HL-60 (cell line): Measurements from ENCODE around the gene GJC1.

Experiments
- DNase-seq, 2 experiments: peaks; one replicate each; pipeline ENCODE4 v3.0.0-alpha.2; 2010 to 2020; ENCODE audit warnings: low read depth in 1 of 2, low spot score in 1 of 2
- H3K27ac ChIP-seq: fragments of 250-450 bp; sonication (Bioruptor Pico); replicated peaks from 2 replicates; pipeline ENCODE4 v1.5.1; 2020; ENCODE audit warnings: mild to moderate bottlenecking, moderate library complexity
- H3K27me3 ChIP-seq: fragments of 250-450 bp; sonication (Bioruptor Pico); 2 replicates; pipeline ENCODE4 v1.5.1; 2021; ENCODE audit warnings: mild to moderate bottlenecking, moderate library complexity; ENCODE audit not compliant: insufficient read depth, poor library complexity, severe bottlenecking
- H3K4me3 ChIP-seq: replicated peaks from 2 replicates; pipeline ENCODE4 v1.5.1; 2011; ENCODE audit warnings: mild to moderate bottlenecking, control low read depth, low read length; ENCODE audit not compliant: insufficient read depth
- GABPA ChIP-seq: IDR thresholded peaks from 2 replicates; pipeline ENCODE4 v1.6.1; 2012; ENCODE audit warnings: low read depth
- POLR2AphosphoS5 ChIP-seq: IDR thresholded peaks from 2 replicates; pipeline ENCODE4 v1.6.1; 2012; ENCODE audit warnings: low read depth
- SPI1 ChIP-seq: IDR thresholded peaks from 2 replicates; pipeline ENCODE4 v1.6.1; 2012; ENCODE audit warnings: low read depth, mild to moderate bottlenecking, borderline replicate concordance
- TF ChIP-seq, protein P1 (sequence below): IDR thresholded peaks from one replicate; pipeline ENCODE4 v1.5.1; 2011; ENCODE audit warnings: low read length, control low read depth, inconsistent platforms; ENCODE audit not compliant: insufficient read depth
- TF ChIP-seq, protein P2 (sequence below): IDR thresholded peaks from 2 replicates; pipeline ENCODE4 v1.6.1; 2012; ENCODE audit warnings: low read depth; ENCODE audit not compliant: insufficient replicate concordance

The GJC1 gene

DNA sequence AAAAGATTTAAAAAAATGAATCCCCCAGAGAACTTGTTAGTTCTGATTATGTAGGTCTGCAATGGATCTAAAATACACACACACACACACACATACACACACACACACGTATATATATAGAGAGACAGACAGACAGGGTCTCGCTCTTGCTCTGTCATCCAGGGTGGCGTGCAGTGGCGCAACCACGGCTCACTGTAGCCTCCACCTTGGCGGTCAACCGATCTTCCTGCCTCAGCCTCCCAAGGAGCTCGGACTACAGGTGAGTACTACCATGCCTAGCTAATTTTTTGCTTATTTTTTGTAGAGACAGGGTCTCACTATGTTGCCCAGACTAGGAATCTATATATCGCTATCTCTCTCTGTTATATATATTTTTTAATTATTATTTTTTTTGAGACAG lies 33.4 kb downstream of the GJC1 start:
- H3K27me3 ChIP-seq: no peaks in the 10 kb centered on the region
- no peak for DNase-seq
- no peak overlapping the region for H3K4me3 ChIP-seq
- TF ChIP-seq, protein P1, sequence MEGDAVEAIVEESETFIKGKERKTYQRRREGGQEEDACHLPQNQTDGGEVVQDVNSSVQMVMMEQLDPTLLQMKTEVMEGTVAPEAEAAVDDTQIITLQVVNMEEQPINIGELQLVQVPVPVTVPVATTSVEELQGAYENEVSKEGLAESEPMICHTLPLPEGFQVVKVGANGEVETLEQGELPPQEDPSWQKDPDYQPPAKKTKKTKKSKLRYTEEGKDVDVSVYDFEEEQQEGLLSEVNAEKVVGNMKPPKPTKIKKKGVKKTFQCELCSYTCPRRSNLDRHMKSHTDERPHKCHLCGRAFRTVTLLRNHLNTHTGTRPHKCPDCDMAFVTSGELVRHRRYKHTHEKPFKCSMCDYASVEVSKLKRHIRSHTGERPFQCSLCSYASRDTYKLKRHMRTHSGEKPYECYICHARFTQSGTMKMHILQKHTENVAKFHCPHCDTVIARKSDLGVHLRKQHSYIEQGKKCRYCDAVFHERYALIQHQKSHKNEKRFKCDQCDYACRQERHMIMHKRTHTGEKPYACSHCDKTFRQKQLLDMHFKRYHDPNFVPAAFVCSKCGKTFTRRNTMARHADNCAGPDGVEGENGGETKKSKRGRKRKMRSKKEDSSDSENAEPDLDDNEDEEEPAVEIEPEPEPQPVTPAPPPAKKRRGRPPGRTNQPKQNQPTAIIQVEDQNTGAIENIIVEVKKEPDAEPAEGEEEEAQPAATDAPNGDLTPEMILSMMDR: no peak
- TF ChIP-seq POLR2AphosphoS5: no peak
- TF ChIP-seq, protein P2, sequence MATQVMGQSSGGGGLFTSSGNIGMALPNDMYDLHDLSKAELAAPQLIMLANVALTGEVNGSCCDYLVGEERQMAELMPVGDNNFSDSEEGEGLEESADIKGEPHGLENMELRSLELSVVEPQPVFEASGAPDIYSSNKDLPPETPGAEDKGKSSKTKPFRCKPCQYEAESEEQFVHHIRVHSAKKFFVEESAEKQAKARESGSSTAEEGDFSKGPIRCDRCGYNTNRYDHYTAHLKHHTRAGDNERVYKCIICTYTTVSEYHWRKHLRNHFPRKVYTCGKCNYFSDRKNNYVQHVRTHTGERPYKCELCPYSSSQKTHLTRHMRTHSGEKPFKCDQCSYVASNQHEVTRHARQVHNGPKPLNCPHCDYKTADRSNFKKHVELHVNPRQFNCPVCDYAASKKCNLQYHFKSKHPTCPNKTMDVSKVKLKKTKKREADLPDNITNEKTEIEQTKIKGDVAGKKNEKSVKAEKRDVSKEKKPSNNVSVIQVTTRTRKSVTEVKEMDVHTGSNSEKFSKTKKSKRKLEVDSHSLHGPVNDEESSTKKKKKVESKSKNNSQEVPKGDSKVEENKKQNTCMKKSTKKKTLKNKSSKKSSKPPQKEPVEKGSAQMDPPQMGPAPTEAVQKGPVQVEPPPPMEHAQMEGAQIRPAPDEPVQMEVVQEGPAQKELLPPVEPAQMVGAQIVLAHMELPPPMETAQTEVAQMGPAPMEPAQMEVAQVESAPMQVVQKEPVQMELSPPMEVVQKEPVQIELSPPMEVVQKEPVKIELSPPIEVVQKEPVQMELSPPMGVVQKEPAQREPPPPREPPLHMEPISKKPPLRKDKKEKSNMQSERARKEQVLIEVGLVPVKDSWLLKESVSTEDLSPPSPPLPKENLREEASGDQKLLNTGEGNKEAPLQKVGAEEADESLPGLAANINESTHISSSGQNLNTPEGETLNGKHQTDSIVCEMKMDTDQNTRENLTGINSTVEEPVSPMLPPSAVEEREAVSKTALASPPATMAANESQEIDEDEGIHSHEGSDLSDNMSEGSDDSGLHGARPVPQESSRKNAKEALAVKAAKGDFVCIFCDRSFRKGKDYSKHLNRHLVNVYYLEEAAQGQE: no peak
- TF ChIP-seq GABPA: no peak
- no peak for TF ChIP-seq SPI1
- H3K27ac ChIP-seq: no peak overlapping the region

DNA sequence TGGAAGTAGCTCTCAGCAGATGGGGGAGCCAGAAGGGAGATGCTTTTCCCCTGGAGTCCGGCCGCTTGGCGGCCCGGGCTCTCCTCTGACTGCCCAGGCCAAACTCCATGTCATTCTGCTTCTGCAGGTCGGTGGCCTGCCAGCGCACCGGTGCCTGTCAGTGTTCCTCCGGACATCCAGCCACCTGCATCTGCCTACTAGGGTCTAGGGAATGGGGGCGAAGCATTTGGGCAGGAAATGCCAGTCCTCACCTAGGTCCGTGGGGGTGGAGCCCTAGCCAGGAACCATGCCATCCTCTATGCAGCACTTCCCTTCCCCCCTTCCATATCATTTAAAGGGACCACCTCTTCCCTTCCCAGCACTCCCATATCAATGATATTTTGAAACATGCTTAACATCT lies 34.2 kb downstream of the GJC1 start:
- DNase-seq: no peak
- H3K27me3 ChIP-seq: no peaks in the 10 kb centered on the region
- H3K27ac ChIP-seq: no peak overlapping the region
- TF ChIP-seq, protein P2: no peak
- no peak overlapping the region for H3K4me3 ChIP-seq

DNA sequence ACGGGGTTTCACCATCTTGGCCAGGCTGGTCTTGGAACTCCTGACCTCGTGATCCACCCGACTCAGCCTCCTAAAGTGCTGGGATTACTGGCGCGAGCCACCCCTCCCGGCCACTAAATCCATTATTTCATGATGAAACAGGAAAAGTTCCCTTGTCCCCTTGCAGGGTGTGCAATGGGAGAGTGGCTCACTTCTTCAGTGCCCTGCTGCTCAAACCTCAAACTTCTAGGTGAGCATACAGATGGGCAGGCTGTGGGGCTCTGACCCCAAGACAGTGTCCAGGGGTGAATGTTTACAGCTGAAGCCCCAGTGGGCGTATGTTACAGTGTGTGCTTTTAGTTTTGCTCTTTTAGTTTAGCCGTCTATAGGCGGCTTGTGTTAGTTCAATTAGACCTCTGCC lies 34.7 kb downstream of the GJC1 start:
- no peak for DNase-seq
- Histone ChIP-seq H3K27ac (peak overlapping the region; percentile 66), H3K4me3 (no peak overlapping the region), H3K27me3 (no peaks in the 10 kb centered on the region)
- TF ChIP-seq, protein P2: no peak
- no peak for TF ChIP-seq GABPA
- TF ChIP-seq POLR2AphosphoS5: no peak

DNA sequence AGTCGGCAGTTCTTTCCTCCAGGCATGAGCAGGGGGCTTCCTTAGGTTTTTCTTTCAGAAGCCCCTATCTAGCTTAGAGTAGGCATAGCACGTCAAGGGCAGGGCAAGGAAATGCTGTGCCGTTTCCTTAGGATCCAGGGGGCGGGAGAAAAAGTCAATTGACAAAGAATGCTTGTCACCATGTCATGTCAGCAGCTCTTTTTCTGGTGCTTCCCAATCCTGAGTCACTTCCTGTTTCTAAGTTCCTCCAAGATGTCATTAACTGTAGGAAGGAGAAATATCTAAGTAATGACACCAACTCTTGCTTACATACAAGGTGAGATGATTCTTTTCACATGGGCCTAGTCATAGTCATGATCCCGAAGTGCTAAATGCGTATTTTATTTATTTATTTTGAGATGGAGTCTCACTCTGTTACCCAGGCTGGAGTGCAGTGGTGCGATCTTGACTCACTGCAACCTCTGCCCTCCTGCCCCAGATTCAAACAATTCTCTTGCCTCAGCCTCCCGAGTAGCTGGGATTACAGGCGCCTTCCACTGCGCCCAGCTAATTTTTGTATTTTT lies 35.2 kb downstream of the GJC1 start:
- Histone ChIP-seq H3K4me3 (no peak overlapping the region), H3K27ac (peak overlapping the region; percentile 66), H3K27me3 (no peaks in the 10 kb centered on the region)
- TF ChIP-seq GABPA: peak; percentile 25; the same call in 1 of the 2 replicates
- TF ChIP-seq, protein P1: no peak
- TF ChIP-seq SPI1: peak; percentile 95
- TF ChIP-seq POLR2AphosphoS5: no peak
- TF ChIP-seq, protein P2: no peak
- peak; percentile 44 to 67 for DNase-seq
